ENCODE measurements around the gene GABRD.

- no peak for TF ChIP-seq FOXP2 (optimal IDR thresholded peaks at IDR 0.05; ENCODE audit: borderline replicate concordance, extremely low read depth, extremely low read length, insufficient read depth)
- TF ChIP-seq SIN3A (IDR thresholded peaks at IDR 0.05; ENCODE audit: borderline replicate concordance, insufficient read depth, low read length), result no peak
Measured at GRCh38 chr1:2014181-2014580, 5.0 kb upstream of the GABRD start.

All from PFSK-1 (cell line).